H9 (cell line): ENCODE data around the gene NCK1. TPM values are rescaled to one million over a fixed set of nuclear protein-coding genes. Genes with fewer than 3 reads are reported as not detected.

Experiments used
- DNase-seq: peaks from one replicate; pipeline ENCODE4 v3.0.0-alpha.2; 2017
- H2AFZ ChIP-seq: one replicate; pipeline ENCODE4 v1.6.1; 2013; ENCODE audit warnings: mild to moderate bottlenecking, low read length, control low read depth, moderate library complexity
- H2AK5ac ChIP-seq: 2 replicates; pipeline ENCODE4 v1.6.1; 2013; ENCODE audit warnings: low read length, control low read depth, mixed read lengths; ENCODE audit not compliant: insufficient read length
- H2BK120ac ChIP-seq: one replicate; pipeline ENCODE4 v1.6.1; 2013; ENCODE audit warnings: low read depth, mild to moderate bottlenecking, low read length, control low read depth, inconsistent platforms; ENCODE audit not compliant: poor library complexity, severe bottlenecking
- H2BK12ac ChIP-seq: 2 replicates; pipeline ENCODE4 v1.6.1; 2013; ENCODE audit warnings: low read length, control low read depth, mixed read lengths, low read depth; ENCODE audit not compliant: insufficient read length
- H2BK15ac ChIP-seq: 2 replicates; pipeline ENCODE4 v1.6.1; 2013; ENCODE audit warnings: low read depth, low read length, control low read depth
- H2BK20ac ChIP-seq: one replicate; pipeline ENCODE4 v1.6.1; 2013; ENCODE audit warnings: low read depth, mild to moderate bottlenecking, low read length, control low read depth, inconsistent platforms; ENCODE audit not compliant: poor library complexity, severe bottlenecking
- H2BK5ac ChIP-seq: 2 replicates; pipeline ENCODE4 v1.6.1; 2013; ENCODE audit warnings: low read length, control low read depth, mixed read lengths; ENCODE audit not compliant: insufficient read length
- H3K14ac ChIP-seq: 2 replicates; pipeline ENCODE4 v1.6.1; 2013; ENCODE audit warnings: low read length, control low read depth; ENCODE audit not compliant: insufficient read depth
- H3K18ac ChIP-seq: 2 replicates; pipeline ENCODE4 v1.6.1; 2013; ENCODE audit warnings: low read depth, mild to moderate bottlenecking, mixed read lengths, low read length, control low read depth; ENCODE audit not compliant: insufficient read length
- H3K23ac ChIP-seq: 2 replicates; pipeline ENCODE4 v1.6.1; 2013; ENCODE audit warnings: low read length, control low read depth, mixed read lengths, low read depth; ENCODE audit not compliant: insufficient read length
- H3K23me2 ChIP-seq: 2 replicates; pipeline ENCODE4 v1.6.1; 2013; ENCODE audit warnings: low read depth, mild to moderate bottlenecking, mixed read lengths, low read length, control low read depth; ENCODE audit not compliant: insufficient read length, poor library complexity, severe bottlenecking
- H3K27ac ChIP-seq: 2 replicates; pipeline ENCODE4 v1.5.1; 2013; ENCODE audit warnings: low read length, control low read depth, mixed read lengths, low read depth; ENCODE audit not compliant: insufficient read length
- H3K27me3 ChIP-seq: 2 replicates; pipeline ENCODE4 v1.6.1; 2013; ENCODE audit warnings: low read length, control low read depth, inconsistent platforms; ENCODE audit not compliant: insufficient read depth
- H3K4ac ChIP-seq: 2 replicates; pipeline ENCODE4 v1.6.1; 2013; ENCODE audit warnings: low read depth, mild to moderate bottlenecking, control low read depth, inconsistent platforms, low read length, moderate library complexity
- H3K4me1 ChIP-seq: 2 replicates; pipeline ENCODE4 v1.6.1; 2013; ENCODE audit warnings: low read length, control low read depth, inconsistent platforms; ENCODE audit not compliant: insufficient read depth
- H3K4me2 ChIP-seq: 2 replicates; pipeline ENCODE4 v1.6.1; 2013; ENCODE audit warnings: low read length, control low read depth, mixed read lengths; ENCODE audit not compliant: insufficient read length, insufficient read depth
- H3K56ac ChIP-seq: 2 replicates; pipeline ENCODE4 v1.6.1; 2013; ENCODE audit warnings: low read depth, mild to moderate bottlenecking, mixed read lengths, low read length, control low read depth; ENCODE audit not compliant: insufficient read length
- H3K79me1 ChIP-seq: 2 replicates; pipeline ENCODE4 v1.6.1; 2013; ENCODE audit warnings: low read depth, mild to moderate bottlenecking, moderate library complexity, low read length, control low read depth, inconsistent platforms; ENCODE audit not compliant: insufficient read depth, poor library complexity, severe bottlenecking
- H3K79me2 ChIP-seq: 2 replicates; pipeline ENCODE4 v1.6.1; 2013; ENCODE audit warnings: low read length, control low read depth, inconsistent platforms; ENCODE audit not compliant: insufficient read depth
- H3K9ac ChIP-seq: 2 replicates; pipeline ENCODE4 v1.6.1; 2013; ENCODE audit warnings: low read length, control low read depth, mixed read lengths; ENCODE audit not compliant: insufficient read length; ENCODE audit errors: extremely low read depth
- H3K9me3 ChIP-seq: one replicate; pipeline ENCODE4 v1.6.1; 2013; ENCODE audit warnings: low read depth, low read length, inconsistent platforms; ENCODE audit not compliant: control insufficient read depth
- H3T11ph ChIP-seq: one replicate; pipeline ENCODE4 v1.6.1; 2013; ENCODE audit warnings: mild to moderate bottlenecking, low read length, control low read depth, inconsistent platforms
- H4K20me1 ChIP-seq: one replicate; pipeline ENCODE4 v1.6.1; 2013; ENCODE audit not compliant: control insufficient read depth, insufficient read length, insufficient read depth
- H4K5ac ChIP-seq: 2 replicates; pipeline ENCODE4 v1.6.1; 2013; ENCODE audit warnings: low read depth, mild to moderate bottlenecking, mixed read lengths, low read length, control low read depth; ENCODE audit not compliant: insufficient read length
- H4K8ac ChIP-seq: replicated peaks from 2 replicates; pipeline ENCODE4 v1.6.1; 2013; ENCODE audit warnings: low read length, control low read depth, mixed read lengths, low read depth; ENCODE audit not compliant: insufficient read length
- H4K91ac ChIP-seq: 2 replicates; pipeline ENCODE4 v1.6.1; 2013; ENCODE audit warnings: low read depth, mild to moderate bottlenecking, moderate library complexity, mixed read lengths, low read length, control low read depth; ENCODE audit not compliant: insufficient read length
- H3K27ac Mint-ChIP-seq, 3 experiments: 2 replicates in 2 of 3; 3 replicates in 1 of 3; pipeline ENCODE4 v1.8.0; 2020 to 2021; ENCODE audit warnings: mixed read lengths in 3 of 3, mild to moderate bottlenecking in 1 of 3, moderate library complexity in 1 of 3
- H3K27me3 Mint-ChIP-seq: 2 replicates; pipeline ENCODE4 v1.8.0; 2021; ENCODE audit warnings: low read depth, mild to moderate bottlenecking, moderate library complexity, mixed read lengths
- H3K36me3 Mint-ChIP-seq, 3 experiments: 2 replicates in 2 of 3; 3 replicates in 1 of 3; pipeline ENCODE4 v1.8.0; 2020 to 2021; ENCODE audit warnings: low read depth in 3 of 3, mixed read lengths in 3 of 3; ENCODE audit not compliant: insufficient read depth in 1 of 3
- H3K4me1 Mint-ChIP-seq, 2 experiments: 2 replicates each; pipeline ENCODE4 v1.8.0; 2020; ENCODE audit warnings: mixed read lengths in 2 of 2
- H3K4me3 Mint-ChIP-seq, 2 experiments: 2 replicates in 1 of 2; 3 replicates in 1 of 2; pipeline ENCODE4 v1.8.0; 2020 to 2021; ENCODE audit warnings: mild to moderate bottlenecking in 2 of 2, mixed read lengths in 2 of 2, moderate library complexity in 1 of 2
- H3K9me3 Mint-ChIP-seq, 2 experiments: 2 replicates in 1 of 2; 3 replicates in 1 of 2; pipeline ENCODE4 v1.8.0; 2020; ENCODE audit warnings: mild to moderate bottlenecking in 2 of 2, mixed read lengths in 2 of 2, moderate library complexity in 1 of 2
- CTCF ChIP-seq: fragments of 200-600 bp; sonication (generic); conservative IDR thresholded peaks from 3 replicates; pipeline ENCODE4 v1.8.0; 2021; ENCODE audit warnings: antibody characterized with exemption, mild to moderate bottlenecking
- WGBS: extraction: QIAGEN DNeasy Blood & Tissue Kit; methylation state at CpG from one replicate; pipeline ENCODE4 v1.1.7; 2013; ENCODE audit warnings: missing lambda C conversion rate, low lambda C conversion rate, mixed read lengths; ENCODE audit not compliant: insufficient read length; ENCODE audit errors: extremely low coverage; 5-methylcytosine and 5-hydroxymethylcytosine counted together
- total RNA-seq: library from RNA; stranded (reverse); gene quantifications from 2 replicates; pipeline ENCODE4 v1.2.1, GENCODE V29; 2021

NCK1 gene
- total RNA-seq, 1 experiment from 2014 or later = 26.4 TPM

GRCh38 chr3:136974670-136975069, 112.7 kb downstream of the NCK1 start:
- no peak overlapping the region for H2AK5ac ChIP-seq
- H3K79me1 ChIP-seq = no peaks in the 10 kb centered on the region
- no peak overlapping the region for H3K4me2 ChIP-seq
- no peak overlapping the region for H3K4ac ChIP-seq
- H2BK120ac ChIP-seq = no peak overlapping the region
- H3K4me1 ChIP-seq = no peaks in the 10 kb centered on the region
- no peak overlapping the region for H3K27ac ChIP-seq
- no peak overlapping the region for H3K9ac ChIP-seq
- H2BK15ac ChIP-seq = no peak overlapping the region
- H3K23me2 ChIP-seq = no peaks in the 10 kb centered on the region
- DNase-seq = no peak
- no peak overlapping the region for H2BK5ac ChIP-seq
- H4K20me1 ChIP-seq = no peaks in the 10 kb centered on the region
- H3K23ac ChIP-seq = no peak overlapping the region
- no peak overlapping the region for H4K91ac ChIP-seq
- no peaks in the 10 kb centered on the region for H3K9me3 ChIP-seq
- no peaks in the 10 kb centered on the region for H3K27me3 ChIP-seq
- H3K18ac ChIP-seq = no peak overlapping the region
- no peak overlapping the region for H2BK20ac ChIP-seq
- no CpG with 5 or more reads among the region's 2 CpGs for WGBS
- Mint-ChIP-seq H3K9me3 (peaks cover 0 to 7% of the 10 kb centered on the region in 2 experiments; a peak in 4 of 5 replicates), H3K27me3 (no peaks in the 10 kb centered on the region), H3K4me1 (peaks cover 0 to 4% of the 10 kb centered on the region in 2 experiments; a peak in 1 of 4 replicates), H3K36me3 (peaks cover 0 to 12% (median 6%) of the 10 kb centered on the region in 3 experiments; a peak in 4 of 7 replicates), H3K27ac (no peak overlapping the region; a peak in 1 of 7 replicates), H3K4me3 (no peak overlapping the region)
- H4K8ac ChIP-seq = no peak overlapping the region
- no peak overlapping the region for H3T11ph ChIP-seq
- H3K56ac ChIP-seq = no peak overlapping the region
- H4K5ac ChIP-seq = no peak overlapping the region
- H2BK12ac ChIP-seq = no peak overlapping the region
- TF ChIP-seq CTCF = no peak
- no peak overlapping the region for H3K14ac ChIP-seq
- H3K79me2 ChIP-seq = no peaks in the 10 kb centered on the region
- no peak overlapping the region for H2AFZ ChIP-seq
